Endometrial microvascular endothelial cells (primary cell): ENCODE data around the gene TRPV6. TPM values are rescaled to one million over a fixed set of nuclear protein-coding genes. Genes with fewer than 3 reads are reported as not detected.

Experiments
- in situ Hi-C: cut with HindIII; loops from 2 replicates; pipeline ENCODE4 v1.10.0; 2017; ENCODE audit warnings: low sequenced_read_pairs, low pct_unique_long_range_greater_than_20kb; ENCODE audit errors: inconsistent ontology term
- total RNA-seq: library from RNA; depleted of rRNA; stranded (reverse); fragments of >200 nt; gene quantifications from one replicate; pipeline ENCODE4 v1.2.3, GENCODE V29; 2015; ENCODE audit errors: inconsistent ontology term

The TRPV6 gene
- not detected for total RNA-seq

DNA sequence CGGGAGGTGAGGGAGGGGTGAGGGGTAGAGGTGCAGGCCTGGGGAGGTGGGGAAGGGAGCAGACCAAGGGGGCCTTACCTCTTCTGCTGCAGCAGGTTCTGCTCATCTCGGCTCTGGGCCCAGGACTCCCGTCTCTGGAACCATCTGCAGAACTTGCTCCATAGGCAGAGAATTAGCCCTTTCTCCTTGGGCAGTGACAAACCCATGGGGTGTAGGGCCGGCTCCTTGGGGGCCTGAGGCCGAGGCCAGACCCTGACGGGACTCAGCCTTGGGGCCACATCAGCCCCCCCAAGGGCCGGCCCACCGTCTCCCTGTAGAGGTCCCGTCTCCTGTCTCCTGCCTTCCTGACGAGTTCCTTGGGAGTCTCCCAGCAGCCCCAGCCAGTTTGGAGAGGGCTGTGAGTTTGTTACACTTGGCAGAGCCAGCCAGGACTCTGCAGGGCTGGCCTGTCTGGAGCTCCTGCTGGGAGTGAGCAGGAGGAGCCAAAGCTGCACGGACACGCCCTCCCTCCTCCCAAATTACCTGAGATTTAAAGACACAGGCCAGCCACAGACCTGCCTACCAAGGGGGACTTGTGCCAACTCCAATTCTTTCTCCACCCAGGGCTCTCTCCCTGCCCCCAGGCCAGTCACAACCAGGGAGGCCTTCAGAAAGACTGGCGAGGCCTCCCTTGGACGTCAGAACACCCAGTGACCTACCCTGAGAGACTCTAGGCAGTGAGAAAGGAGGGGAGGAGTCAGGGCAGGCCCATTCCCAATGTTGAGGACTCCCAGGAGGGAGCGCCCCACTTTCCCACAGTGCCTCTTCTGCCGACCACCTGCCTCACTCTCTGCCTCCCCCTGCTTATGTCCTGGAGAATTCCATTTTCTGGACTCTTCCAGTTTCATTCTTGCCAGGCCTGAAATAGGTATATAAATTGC lies at the start of gene TRPV6:
TRPV6 (minus strand) TSS at position 435 of the 920 bp plus-strand sequence.
- in situ Hi-C loops = no loop called here

DNA sequence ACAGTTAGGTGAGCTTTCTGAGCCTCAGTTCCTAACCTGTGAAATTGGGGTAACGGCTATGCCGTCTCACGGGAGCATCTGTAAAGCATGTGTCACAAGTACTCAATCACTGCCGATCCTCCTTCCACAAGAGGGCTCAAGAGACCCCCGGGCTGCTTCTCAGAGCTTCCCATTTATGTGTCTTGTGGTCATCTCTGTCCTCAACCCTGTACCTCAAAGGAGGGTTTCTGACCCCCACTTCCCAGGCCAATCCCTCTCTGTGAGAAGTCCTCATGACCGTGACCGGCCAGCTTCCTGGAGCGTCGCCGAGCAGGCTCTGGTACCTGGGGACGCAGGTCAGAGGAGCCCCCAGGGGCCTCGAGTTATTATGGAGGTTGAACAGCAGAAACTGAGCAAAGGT lies 48.5 kb upstream of the TRPV6 start:
- in situ Hi-C loops = no loop called here

DNA sequence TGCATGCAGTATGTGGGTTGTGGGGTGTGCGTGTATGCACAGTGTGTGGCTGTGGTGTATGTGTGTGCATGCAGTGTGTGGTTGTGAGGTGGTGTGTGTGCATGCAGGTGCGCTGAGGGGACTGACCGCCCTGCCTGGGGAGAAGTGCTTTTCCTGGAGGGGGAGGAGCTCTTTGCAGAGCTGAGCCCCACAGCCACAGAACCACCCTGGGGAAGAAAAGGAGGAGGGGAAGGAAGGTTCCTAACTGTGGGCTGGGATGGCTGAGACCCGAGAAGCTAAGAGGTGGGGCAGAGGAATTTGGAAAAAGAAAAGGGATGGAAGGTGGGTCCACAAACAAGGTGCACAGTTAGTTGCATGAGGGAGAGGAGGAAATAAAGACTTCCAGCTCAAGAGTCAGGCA lies 48.1 kb upstream of the TRPV6 start, which contains the start of gene TRPV5:
TRPV5 (minus strand) TSS at position 123 of the 400 bp plus-strand sequence. CDS start 287 bp downstream, outside the sequence.
- in situ Hi-C loops = no loop called here

DNA sequence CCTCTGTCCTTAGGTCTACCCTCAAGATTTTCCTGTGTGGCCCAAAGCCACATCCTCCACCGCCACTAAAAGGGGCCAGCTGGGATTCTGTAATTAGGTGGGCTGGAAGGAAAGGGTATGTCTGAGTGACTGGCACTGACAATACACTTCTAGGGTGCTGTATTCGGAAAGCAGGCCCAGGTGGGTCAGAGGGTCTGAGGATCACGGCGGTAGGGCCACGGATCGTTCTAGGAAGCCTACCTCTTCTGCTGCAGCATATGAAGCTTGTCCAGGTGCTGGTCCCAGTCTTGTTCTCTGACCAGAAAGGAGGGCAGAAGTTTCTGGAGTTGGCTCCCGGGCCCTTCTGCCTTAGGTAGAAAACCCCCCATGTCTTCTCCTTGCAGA lies 47.5 kb upstream of the TRPV6 start:
- in situ Hi-C loops = no loop called here

DNA sequence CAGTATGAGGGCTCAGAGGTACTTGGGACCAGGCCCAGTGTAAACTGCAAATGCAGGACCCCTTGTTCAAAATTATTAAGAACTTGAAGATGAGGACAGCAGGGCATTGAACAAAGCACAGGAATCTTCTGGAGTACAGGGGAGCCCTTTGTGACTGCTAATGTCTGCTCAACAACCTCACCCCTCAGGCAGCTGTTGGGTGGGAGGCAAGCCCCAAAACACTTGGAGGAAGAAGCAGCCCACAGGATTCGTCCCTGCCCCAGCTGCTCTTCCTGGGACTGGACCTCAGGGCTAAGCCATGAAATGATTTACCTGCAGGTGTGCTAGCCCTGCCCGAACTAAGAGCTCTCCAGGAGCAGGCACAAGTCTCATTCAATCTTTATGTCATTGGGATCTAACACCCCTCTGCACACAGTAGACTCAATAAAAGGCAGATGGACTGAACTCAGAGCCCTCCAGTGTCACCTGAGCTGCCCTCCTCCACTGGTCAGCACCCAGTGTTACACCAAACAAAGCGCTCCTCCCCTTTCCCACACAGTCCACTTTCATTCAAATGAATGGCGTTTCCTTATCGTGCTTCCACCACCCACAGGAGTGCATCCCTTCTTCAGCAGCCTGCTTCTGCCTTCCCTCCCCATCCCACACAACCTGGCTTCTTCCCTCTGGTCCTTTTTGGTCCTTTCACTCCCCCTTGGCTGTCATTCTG lies 47.0 kb upstream of the TRPV6 start:
- in situ Hi-C loops = no loop called here

DNA sequence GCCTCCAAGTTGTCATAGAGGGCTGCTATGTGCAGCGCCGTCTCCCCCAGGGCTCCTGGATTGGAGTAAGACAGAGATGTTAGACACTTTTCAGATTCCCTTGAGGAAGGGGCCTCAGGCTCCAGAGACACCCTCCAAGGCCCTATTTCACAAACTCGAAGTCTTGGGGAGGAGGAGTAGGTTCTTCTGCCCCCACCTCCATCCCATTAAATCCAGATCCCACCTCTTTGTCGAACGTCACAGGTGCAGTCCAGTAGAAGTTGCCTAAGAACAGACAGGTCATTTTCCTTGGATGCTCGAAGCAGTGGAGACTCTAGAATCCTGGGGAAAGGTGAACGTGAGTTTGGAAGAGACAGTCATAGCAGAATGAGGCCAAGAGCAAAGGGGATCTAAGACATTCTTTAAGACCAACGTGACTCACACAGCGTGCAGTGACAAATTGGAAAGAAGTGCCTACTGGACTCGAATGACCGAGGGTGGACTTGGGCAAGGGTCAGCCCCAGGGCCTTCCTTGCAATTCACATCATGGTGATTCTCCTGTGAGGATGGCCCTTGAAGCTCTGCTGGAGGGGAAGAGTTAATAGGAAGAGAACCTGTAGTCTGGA lies 44.7 kb upstream of the TRPV6 start:
- in situ Hi-C loops = no loop called here

DNA sequence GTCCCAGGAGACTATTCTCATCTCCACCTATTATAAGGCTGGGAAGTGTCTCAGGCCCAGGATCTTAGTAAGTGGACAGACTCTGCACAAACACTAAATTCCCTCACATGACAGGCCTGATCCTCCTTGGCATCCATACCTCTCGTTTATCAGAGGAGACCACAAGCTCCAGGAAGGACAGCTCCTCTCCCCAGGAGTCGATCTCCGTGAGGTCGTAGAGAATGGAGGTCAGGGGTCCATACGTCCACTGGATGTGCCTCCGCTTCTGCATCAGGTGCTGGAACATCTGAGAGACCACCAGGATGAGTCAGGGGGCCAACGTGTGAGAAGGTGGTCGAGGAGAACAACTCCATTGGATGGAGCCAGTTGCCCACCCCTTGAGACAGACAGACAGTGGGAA lies 42.4 kb upstream of the TRPV6 start:
- in situ Hi-C loops = no loop called here

DNA sequence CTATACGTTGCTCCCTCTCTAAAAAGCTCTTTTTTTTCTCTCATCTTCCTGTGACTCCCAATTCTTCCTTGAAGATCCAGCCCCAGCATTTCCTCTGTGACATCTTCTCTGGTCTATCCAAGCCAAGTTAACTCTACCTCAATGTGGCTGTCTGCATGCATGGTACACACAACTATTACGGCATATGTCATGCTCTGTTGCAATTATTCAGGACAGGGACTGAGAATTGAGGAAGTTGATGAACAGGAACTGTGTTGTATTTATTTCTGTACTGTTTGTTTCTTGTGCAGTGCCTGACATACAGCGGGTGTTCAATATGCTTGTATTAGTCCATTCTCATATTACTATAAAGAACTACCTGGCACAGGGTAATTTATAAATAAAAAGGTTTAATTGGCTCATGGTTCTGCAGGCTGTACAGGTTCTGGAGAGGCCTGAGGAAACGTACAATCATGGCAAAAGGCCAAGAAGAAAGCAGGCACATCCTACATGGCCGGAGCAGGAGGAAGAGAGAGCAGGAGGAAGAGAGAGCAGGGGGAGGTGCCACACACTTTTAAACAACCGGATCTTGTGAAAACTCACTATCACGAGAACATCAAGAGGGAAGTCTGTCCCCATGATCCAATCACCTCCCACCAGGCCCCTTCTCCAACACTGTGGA lies 41.7 kb upstream of the TRPV6 start:
- in situ Hi-C loops = no loop called here

DNA sequence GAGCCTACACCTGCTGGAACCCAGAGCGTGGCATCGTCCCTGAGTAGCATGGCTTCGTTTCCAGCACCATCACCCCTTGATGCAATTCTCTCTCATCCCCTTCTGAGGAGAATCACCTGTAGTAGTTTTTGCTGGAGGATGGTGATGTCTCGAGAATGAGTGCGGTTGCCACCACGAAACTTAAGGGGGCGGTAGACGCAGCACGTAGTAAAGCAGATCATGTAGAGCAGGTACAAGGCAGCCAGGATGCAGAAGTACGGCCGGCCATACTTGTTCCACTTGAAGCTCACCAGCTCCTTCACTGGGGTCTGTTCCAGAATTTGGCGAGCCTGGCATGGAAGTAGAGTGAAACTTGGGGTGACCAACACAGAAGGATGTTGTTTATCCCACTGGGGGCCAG lies 39.9 kb upstream of the TRPV6 start:
- in situ Hi-C loops = no loop called here

DNA sequence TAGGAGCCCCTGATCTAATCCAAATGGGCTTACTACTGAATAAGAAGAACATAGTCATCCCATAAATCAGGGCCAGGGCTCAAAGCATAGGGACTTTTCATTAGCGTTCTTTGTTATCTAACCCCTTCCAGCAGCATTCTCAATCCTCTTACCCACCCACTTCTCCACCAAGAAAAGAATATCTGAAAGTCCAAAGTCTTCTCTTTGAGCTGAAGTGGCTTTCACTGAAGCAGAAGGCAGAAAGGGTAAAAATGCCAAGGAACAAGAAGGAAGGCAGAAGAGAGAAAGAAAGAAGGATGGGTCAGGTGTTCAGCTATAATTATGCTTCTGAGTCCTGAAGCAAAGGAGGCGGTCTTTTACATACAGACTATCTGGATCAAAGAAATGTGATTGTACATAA lies 37.8 kb upstream of the TRPV6 start:
- in situ Hi-C loops = no loop called here

DNA sequence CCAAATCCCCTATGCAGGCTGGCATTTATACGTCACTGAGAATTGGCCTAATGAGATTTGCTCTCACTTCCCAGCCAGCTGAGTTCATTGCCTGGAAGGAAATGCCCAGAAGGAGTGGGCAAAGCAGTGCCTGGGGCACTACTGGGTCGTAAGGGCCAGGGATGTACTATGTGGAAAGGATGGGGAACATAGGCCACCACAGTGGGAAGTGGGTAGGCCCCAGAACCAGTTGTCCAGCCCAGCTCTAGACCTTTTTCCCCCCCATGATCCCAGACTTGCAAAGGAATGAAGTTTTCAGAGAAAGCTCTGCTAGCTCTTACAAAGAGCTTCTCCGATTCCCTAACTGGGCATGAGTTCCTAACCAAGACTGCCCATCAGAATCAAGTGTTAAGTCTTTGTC lies 34.1 kb upstream of the TRPV6 start:
- in situ Hi-C loops = no loop called here

DNA sequence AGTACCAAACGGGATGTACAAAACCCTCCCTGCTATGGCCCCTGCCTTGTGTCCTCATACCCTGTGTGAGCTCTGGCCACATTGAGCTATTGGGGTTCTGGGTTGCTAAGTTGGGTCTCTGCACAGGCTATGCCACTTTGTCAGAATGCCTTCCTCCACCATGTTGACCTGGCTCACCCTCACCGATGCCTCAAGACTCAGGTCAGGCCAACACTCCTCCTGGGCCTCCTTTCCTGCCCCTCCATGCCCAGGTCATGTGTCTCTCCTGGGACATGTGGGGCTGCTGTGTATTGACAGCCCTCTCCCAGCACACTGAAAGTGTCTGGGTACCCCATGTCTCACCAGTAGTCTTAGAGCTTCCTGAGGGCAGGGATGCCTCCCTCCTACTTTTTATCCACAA lies 33.4 kb upstream of the TRPV6 start:
- in situ Hi-C loops = no loop called here

DNA sequence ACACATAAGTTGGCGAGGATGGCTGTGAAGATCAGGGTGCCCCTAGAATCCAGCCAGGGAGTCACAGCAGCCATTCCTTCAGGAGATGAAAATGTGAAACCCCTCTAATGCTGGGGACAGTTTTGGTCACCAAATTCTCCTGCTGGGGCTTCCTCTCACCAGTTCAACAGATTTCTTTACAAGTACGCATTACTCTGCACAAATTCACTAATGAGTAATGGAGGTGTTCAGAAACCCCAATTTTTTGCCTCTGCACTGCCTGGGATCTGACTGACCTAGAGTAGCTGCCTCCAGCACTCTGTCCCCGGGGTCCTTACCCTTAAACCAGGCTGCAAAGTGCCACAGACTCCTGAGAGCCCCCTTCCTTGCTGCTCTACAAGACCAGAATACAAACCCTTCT lies 31.9 kb upstream of the TRPV6 start:
- in situ Hi-C loops = no loop called here

DNA sequence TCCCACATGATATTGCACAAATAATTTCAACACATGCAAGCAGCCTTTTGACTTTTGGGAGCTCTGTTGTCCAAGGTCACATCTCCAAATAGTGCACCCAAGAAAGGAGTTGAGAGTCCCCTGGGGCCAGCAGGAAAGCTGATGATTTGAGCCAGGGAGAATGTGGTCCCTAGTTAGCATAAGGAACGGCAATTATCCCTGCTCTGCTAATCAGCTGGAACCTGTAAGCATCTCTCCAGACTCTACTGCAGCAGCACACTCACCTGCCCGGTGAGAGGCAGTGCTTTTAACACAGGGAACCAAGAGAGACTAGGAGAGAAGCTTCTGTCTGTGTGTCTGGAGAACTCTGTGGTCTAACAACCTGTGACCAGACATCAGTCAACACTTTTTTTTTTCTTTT lies 31.0 kb upstream of the TRPV6 start:
- in situ Hi-C loops = no loop called here

DNA sequence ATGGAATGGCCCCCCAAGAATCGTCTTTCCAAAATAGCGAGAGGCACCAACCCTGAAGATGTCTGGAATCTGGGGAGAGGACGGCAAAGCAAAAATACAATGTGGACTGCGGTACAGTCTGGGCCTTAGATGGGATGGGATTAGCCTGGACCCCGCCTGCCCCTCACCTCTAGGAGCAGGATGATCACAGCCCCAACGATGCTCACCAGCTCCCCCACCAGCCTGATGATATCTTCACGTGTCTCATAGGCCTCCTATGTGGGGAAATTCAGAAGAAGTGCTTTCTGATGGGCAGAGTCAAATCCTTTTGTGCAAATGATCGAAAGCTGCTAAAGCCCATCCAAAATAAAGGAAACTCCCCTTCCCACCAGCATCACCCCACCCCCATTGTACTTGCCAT lies 29.8 kb upstream of the TRPV6 start:
- in situ Hi-C loops = no loop called here

DNA sequence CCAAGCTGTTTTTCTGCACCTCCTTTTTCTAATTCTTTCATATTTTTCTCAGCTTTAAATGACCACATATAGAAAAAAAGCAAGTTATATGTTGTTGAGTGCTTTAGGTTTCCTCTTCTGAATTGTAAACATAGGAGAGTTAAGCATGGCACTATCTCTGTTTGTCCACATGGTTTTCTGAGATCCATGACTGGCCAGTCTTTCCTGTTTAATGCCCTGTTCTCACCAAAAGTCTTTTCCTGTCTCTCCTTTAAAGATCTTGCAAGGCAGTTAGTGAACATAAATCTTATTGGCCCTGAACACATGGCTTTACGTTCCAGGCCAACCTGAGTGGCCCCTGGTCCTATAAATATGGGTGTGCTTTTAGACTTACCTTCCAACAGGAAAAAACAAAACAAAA lies 28.6 kb upstream of the TRPV6 start:
- in situ Hi-C loops = no loop called here

DNA sequence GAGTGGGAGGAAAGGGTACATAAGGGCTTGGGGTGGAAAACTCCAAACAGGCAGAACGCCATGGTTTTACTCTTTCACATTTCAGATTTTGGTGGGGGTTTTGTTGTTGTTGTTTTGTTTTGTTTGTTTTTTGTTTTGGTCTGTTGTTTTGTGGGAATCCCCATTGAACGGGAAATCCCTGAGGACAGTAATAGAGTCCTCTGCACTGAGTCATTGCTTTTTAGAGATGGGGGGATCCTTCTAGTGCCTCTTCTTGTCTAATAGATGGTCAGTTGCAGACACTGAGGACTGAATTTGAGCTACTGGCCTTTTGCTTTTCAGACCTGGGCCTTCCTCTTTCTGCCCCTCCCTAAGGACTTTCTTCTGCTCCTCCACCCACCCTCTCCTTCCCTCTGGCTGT lies 28.0 kb upstream of the TRPV6 start:
- in situ Hi-C loops = no loop called here

DNA sequence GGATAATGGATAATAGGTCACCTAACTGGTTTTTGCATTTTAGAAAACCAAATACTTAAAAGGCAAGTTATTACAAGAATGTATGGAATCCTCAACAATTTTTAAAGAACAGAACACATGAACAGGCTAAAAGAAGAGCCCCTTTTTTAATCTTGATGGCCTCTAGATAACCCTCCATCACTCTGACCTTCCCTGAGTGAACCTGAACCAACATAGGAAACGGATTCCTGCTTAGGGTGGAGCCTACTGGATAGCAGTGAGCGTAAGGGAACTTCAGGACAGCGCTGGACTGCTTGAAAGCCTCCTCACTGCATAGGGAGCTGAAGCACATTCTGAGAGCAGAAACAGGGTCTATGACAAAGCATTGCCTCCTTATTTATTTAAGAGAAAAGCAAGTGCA lies 27.5 kb upstream of the TRPV6 start:
- in situ Hi-C loops = no loop called here

DNA sequence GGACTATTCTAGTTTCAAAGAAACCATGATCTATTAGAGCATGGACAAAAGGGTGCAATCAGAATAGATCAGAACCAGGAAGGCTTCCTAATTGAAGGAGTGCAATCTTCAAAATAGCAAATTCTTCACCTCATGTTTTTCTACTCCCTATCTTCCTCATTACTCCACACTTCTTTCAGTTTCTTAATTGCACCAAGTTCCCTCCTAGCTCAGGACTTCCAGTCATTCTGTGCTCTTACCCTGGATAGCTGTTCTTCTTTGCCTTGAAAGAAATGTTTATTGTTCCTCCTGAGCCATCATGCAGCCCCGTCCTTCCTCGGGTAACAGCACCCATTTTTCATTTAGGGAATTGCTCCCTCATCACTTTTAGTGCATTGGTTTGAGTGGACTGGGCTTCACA lies 24.9 kb upstream of the TRPV6 start:
- in situ Hi-C loops = no loop called here
